PC-3 (cell line): ENCODE data around the gene TCERG1L. TPM values are rescaled to one million over a fixed set of nuclear protein-coding genes. Genes with fewer than 3 reads are reported as not detected.

Experiments
- ATAC-seq: fragments of 200-7000 bp; cut with Tn5 transposase; 2 replicates; pipeline ENCODE4 v1.9.1; 2020; ENCODE audit warnings: mild to moderate bottlenecking, moderate library complexity
- BruUV-seq: library from RNA; stranded (reverse); fragments of 400-500 nt; replicated peaks from 2 replicates; lab custom pipeline; 2021; lab: Mats Ljungman, UMichigan
- CTCF ChIA-PET: fragments of 300-600 bp; sonication (Branson Sonifier 250); formaldehyde crosslinking; loops from one replicate; lab custom pipeline; 2022; ENCODE audit warnings: antibody characterized with exemption; lab: Charles Lee
- POLR2A ChIA-PET: fragments of 300-600 bp; sonication (Branson Sonifier 250); formaldehyde crosslinking; loops from one replicate; lab custom pipeline; 2022; ENCODE audit warnings: antibody characterized with exemption; ENCODE audit not compliant: unreplicated experiment; lab: Charles Lee
- DNase-seq: peaks from one replicate; pipeline ENCODE4 v3.0.0-alpha.2; 2015
- H2AFZ ChIP-seq: fragments of 300-600 bp; sonication (generic); 2 replicates; pipeline ENCODE4 v1.6.0; 2016; ENCODE audit warnings: antibody characterized with exemption, low read length
- H3F3A ChIP-seq: fragments of 300-600 bp; sonication (generic); one replicate; pipeline ENCODE4 v1.6.0; 2017; ENCODE audit warnings: antibody characterized with exemption, low read length, control low read depth, mild to moderate bottlenecking; ENCODE audit not compliant: unreplicated experiment
- H3K27ac ChIP-seq: fragments of 300-600 bp; sonication (generic); 2 replicates; pipeline ENCODE4 v1.5.1; 2016; ENCODE audit warnings: mild to moderate bottlenecking, low read length
- H3K27me3 ChIP-seq: fragments of 300-600 bp; sonication (generic); 2 replicates; pipeline ENCODE4 v1.6.1; 2016; ENCODE audit warnings: low read length, mixed read lengths
- H3K36me3 ChIP-seq: fragments of 300-600 bp; sonication (generic); 2 replicates; pipeline ENCODE4 v1.6.1; 2016; ENCODE audit warnings: low read depth, mixed run types, low read length, mixed read lengths
- H3K4me1 ChIP-seq: fragments of 300-600 bp; sonication (generic); 2 replicates; pipeline ENCODE4 v1.5.1; 2016; ENCODE audit warnings: low read length; ENCODE audit not compliant: insufficient read depth
- H3K4me2 ChIP-seq: fragments of 300-600 bp; sonication (generic); 2 replicates; pipeline ENCODE4 v1.6.0; 2016; ENCODE audit warnings: low read length
- H3K4me3 ChIP-seq: fragments of 300-600 bp; sonication (generic); 2 replicates; pipeline ENCODE4 v1.5.1; 2016; ENCODE audit warnings: mild to moderate bottlenecking, low read length, mixed read lengths
- H3K79me2 ChIP-seq: fragments of 300-600 bp; sonication (generic); 2 replicates; pipeline ENCODE4 v1.6.1; 2017; ENCODE audit warnings: low read length, mixed read lengths
- H3K9ac ChIP-seq: fragments of 300-600 bp; sonication (generic); 2 replicates; pipeline ENCODE4 v1.6.0; 2016; ENCODE audit warnings: mild to moderate bottlenecking, low read length
- H3K9me2 ChIP-seq: fragments of 300-600 bp; sonication (generic); replicated peaks from 2 replicates; pipeline ENCODE4 v1.6.1; 2016; ENCODE audit warnings: mixed run types, low read length, mixed read lengths
- H3K9me3 ChIP-seq: fragments of 300-600 bp; sonication (generic); 2 replicates; pipeline ENCODE4 v1.6.1; 2016; ENCODE audit warnings: low read length, mixed read lengths
- H4K20me1 ChIP-seq: fragments of 300-600 bp; sonication (generic); 2 replicates; pipeline ENCODE4 v1.6.1; 2016; ENCODE audit warnings: low read length, mixed read lengths
- EZH2 ChIP-seq: fragments of 300-600 bp; sonication (generic); IDR thresholded peaks from one replicate; pipeline ENCODE4 v1.6.1; 2017; ENCODE audit warnings: antibody characterized with exemption, mild to moderate bottlenecking, low read length; ENCODE audit not compliant: unreplicated experiment
- EZH2phosphoT487 ChIP-seq: fragments of 300-600 bp; sonication (generic); IDR thresholded peaks from 2 replicates; pipeline ENCODE4 v1.6.1; 2018; ENCODE audit warnings: mild to moderate bottlenecking, antibody characterized with exemption, low read length, borderline replicate concordance
- intact Hi-C: fragments of 100-400 bp; cut with micrococcal nuclease; formaldehyde crosslinking; loops from 2 replicates; pipeline ENCODE4 v1.9.0; 2023
- total RNA-seq: library from RNA; depleted of rRNA; stranded (reverse); fragments of >200 nt; gene quantifications from 2 replicates; pipeline ENCODE4 v1.2.3, GENCODE V29; 2014
- TF ChIP-seq, protein P1 (sequence below): fragments of 300-600 bp; sonication (generic); conservative IDR thresholded peaks from 2 replicates; pipeline ENCODE4 v1.5.1; 2017; ENCODE audit warnings: antibody characterized with exemption, low read depth, mild to moderate bottlenecking, low read length

The TCERG1L gene
- total RNA-seq, 1 experiment from 2014 or later: not detected

DNA sequence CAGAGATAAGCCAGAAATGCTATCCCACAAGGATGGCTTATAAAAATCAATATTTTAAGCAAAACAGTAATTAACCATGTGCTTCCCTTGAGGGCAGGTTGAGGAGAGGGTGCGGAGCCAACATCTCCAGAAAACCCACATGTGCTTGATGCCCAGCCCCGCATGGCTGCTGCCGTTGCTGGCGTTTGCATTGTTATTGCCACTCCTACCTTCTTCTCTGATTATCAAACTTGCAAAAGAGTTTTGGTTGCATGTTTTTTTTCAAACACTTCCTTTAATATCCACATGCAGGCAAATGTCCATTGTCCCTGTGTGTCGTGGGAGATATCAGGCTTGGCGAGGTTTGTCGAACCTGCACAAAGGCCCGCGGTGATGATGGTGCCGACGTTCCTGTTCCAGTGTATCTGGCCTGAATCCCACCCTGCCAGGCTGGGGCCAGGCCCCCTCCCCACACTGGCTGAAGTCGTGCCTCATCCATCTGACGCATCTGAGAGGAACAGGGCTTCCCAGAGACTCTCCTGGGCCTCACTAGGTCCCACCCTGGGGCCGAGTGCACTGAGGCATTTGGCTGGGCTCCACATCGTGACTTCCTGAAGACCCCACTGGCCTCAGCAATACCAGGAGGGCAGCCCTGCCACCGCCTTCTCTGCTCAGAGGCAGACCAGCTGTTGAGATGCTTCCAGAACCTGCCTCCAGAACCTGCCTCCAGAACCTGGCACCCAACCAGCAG lies 40.9 kb downstream of the TCERG1L start:
- TF ChIP-seq EZH2: no peak
- TF ChIP-seq, protein P1, sequence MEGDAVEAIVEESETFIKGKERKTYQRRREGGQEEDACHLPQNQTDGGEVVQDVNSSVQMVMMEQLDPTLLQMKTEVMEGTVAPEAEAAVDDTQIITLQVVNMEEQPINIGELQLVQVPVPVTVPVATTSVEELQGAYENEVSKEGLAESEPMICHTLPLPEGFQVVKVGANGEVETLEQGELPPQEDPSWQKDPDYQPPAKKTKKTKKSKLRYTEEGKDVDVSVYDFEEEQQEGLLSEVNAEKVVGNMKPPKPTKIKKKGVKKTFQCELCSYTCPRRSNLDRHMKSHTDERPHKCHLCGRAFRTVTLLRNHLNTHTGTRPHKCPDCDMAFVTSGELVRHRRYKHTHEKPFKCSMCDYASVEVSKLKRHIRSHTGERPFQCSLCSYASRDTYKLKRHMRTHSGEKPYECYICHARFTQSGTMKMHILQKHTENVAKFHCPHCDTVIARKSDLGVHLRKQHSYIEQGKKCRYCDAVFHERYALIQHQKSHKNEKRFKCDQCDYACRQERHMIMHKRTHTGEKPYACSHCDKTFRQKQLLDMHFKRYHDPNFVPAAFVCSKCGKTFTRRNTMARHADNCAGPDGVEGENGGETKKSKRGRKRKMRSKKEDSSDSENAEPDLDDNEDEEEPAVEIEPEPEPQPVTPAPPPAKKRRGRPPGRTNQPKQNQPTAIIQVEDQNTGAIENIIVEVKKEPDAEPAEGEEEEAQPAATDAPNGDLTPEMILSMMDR: no peak
- no peak for TF ChIP-seq EZH2phosphoT487
- Histone ChIP-seq H3K36me3 (no peaks in the 10 kb centered on the region), H3K4me1 (no peaks in the 10 kb centered on the region), H3K79me2 (no peaks in the 10 kb centered on the region), H3K9ac (no peak overlapping the region), H3K9me3 (no peaks in the 10 kb centered on the region), H3K4me3 (no peak overlapping the region), H3K27me3 (no peaks in the 10 kb centered on the region), H2AFZ (no peak overlapping the region), H3F3A (no peaks in the 10 kb centered on the region), H3K9me2 (no peaks in the 10 kb centered on the region), H3K4me2 (no peak overlapping the region), H4K20me1 (no peaks in the 10 kb centered on the region), H3K27ac (no peak overlapping the region)
- intact Hi-C loops: no loop called here
- ATAC-seq (no peak), DNase-seq (no peak)
- BruUV-seq: no TSS peak
- POLR2A ChIA-PET: no interaction called here
- CTCF ChIA-PET: no interaction called here

DNA sequence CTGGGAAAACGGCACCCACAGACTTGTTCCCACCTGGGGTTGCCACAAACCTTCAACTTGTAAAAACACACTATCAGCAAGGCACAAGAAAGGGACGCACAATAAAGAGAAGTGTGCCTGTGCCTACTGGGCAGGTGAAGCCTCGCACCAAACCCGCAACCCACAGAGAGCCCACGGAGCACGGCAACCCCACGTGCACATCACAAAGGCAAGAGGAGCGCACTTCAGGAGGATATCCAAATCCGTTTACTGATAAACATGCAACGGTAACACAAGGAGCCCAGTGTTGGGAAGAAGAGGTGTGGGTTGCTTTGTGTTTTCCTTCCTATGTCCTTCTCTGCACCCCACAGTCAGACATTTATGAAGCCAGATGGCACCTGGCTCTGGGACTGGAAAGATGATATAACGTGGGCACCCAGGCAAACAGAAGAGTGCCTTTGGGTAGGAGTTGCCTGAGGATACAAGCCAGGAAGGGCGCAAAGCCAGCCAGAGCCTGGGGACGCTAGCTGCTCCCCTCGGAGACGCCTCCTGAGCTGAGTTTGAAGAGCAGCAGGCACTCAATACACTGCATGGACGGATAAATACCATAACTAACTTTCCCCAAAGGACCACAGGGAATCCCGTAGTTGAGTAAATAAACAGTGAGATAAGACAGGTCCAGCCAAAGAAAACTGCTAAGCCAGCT lies 41.6 kb downstream of the TCERG1L start:
- ATAC-seq: no peak

More for the DNA sequence above, 41.6 kb downstream of the TCERG1L start:
- intact Hi-C loops: no loop called here
- Histone ChIP-seq H3K27me3 (no peaks in the 10 kb centered on the region), H3K9me2 (no peaks in the 10 kb centered on the region), H3K9me3 (no peaks in the 10 kb centered on the region), H3K27ac (no peak overlapping the region), H4K20me1 (no peaks in the 10 kb centered on the region), H3K36me3 (no peaks in the 10 kb centered on the region), H3K4me2 (no peak overlapping the region), H3K9ac (no peak overlapping the region), H3F3A (no peaks in the 10 kb centered on the region), H2AFZ (no peak overlapping the region), H3K4me1 (no peaks in the 10 kb centered on the region), H3K4me3 (no peak overlapping the region), H3K79me2 (no peaks in the 10 kb centered on the region)
- no peak for DNase-seq
- ChIA-PET CTCF (no interaction called here), POLR2A (no interaction called here)
- TF ChIP-seq, protein P1: no peak
- no peak for TF ChIP-seq EZH2
- no peak for TF ChIP-seq EZH2phosphoT487
- no TSS peak for BruUV-seq
